ENCODE measurements around the gene GRM5. TPM values are rescaled to one million over a fixed set of nuclear protein-coding genes. Genes with fewer than 3 reads are reported as not detected.
"Not testable (repeated sequence)": the region's sequence is repeated elsewhere in the genome, so short reads cannot be mapped to it uniquely, and the experiment has no call there.

GRM5 gene
- total RNA-seq, 1 donor from 2014 or later: not detected

DNA sequence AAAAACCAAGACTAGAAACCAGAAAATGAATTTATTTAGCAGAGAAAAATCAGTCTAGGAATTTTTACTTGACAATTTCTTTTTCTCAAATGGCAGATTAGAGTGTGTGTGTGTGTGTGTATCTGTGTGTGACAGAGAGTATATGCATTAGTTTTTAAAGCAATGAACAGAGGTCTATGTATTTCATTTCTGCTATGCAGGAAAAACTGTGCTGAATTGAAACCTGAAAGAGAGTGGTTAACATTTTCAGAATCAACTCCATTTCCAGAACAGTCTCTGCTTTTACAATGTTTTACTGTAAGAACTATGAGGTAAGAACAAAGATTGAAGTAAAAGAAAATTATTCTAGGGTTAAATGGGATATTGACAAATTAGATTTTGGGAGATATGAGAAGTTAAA, 114.8 kb downstream of the GRM5 start:
- H3K36me3 Mint-ChIP-seq: no peaks in the 10 kb centered on the region
- no peak overlapping the region for H3K27ac ChIP-seq

DNA sequence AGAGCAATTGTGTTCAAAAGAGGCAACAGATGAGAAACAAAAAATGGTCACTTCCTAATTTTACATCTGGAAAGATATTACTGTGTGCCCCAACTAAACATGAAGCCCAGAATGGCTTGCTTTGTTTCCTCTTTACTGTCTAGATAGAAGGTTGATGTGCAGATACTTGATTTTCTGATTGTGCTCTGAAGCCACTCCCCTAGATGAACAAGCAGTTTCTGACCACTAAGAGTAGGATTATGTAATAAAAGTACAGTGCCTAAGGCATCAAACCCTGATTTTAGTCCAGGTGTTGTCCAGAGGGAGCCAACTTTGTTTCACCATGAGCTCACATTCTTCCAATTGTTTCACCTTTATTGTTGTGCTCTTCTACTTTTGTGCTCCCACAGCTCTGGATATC, 116.9 kb downstream of the GRM5 start:
- H3K79me2 ChIP-seq (ENCODE audit: low read depth); H3K4me1 ChIP-seq; H3K4me1 Mint-ChIP-seq; H4K20me1 ChIP-seq (ENCODE audit: low read depth); H3K4me3 Mint-ChIP-seq; H3K4me3 ChIP-seq; H2AFZ ChIP-seq (replicated peaks); H3K36me3 ChIP-seq; H3F3A ChIP-seq (ENCODE audit: low read depth); H3K9ac ChIP-seq; H3K9me3 Mint-ChIP-seq; H3K27ac Mint-ChIP-seq; H3K27me3 Mint-ChIP-seq (ENCODE audit: insufficient read depth, low read depth); H3K9me3 ChIP-seq (ENCODE audit: low read depth); H3K27ac ChIP-seq; H3K27me3 ChIP-seq; H3K4me2 ChIP-seq; H3K36me3 Mint-ChIP-seq; DNase-seq (ENCODE audit: low spot score): not testable (repeated sequence)

More for the DNA sequence above, 114.8 kb downstream of the GRM5 start:
- no peak overlapping the region for H3K4me3 Mint-ChIP-seq
- H3K9ac ChIP-seq: no peak overlapping the region
- TF ChIP-seq EZH2phosphoT487 (IDR thresholded peaks at IDR 0.05) (no peak), EZH2 (IDR thresholded peaks at IDR 0.05) (no peak)
- TF ChIP-seq, protein P1, sequence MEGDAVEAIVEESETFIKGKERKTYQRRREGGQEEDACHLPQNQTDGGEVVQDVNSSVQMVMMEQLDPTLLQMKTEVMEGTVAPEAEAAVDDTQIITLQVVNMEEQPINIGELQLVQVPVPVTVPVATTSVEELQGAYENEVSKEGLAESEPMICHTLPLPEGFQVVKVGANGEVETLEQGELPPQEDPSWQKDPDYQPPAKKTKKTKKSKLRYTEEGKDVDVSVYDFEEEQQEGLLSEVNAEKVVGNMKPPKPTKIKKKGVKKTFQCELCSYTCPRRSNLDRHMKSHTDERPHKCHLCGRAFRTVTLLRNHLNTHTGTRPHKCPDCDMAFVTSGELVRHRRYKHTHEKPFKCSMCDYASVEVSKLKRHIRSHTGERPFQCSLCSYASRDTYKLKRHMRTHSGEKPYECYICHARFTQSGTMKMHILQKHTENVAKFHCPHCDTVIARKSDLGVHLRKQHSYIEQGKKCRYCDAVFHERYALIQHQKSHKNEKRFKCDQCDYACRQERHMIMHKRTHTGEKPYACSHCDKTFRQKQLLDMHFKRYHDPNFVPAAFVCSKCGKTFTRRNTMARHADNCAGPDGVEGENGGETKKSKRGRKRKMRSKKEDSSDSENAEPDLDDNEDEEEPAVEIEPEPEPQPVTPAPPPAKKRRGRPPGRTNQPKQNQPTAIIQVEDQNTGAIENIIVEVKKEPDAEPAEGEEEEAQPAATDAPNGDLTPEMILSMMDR (IDR thresholded peaks at IDR 0.05): no peak
- no peak overlapping the region for H3K27ac Mint-ChIP-seq
- H3K9me3 Mint-ChIP-seq: no peaks in the 10 kb centered on the region
- H3F3A ChIP-seq (ENCODE audit: low read depth): no peaks in the 10 kb centered on the region
- no peaks in the 10 kb centered on the region for H3K4me1 ChIP-seq
- H4K20me1 ChIP-seq (ENCODE audit: low read depth): no peaks in the 10 kb centered on the region
- no peaks in the 10 kb centered on the region for H3K27me3 Mint-ChIP-seq (ENCODE audit: insufficient read depth, low read depth)
- no peak overlapping the region for H3K4me3 ChIP-seq
- H3K36me3 ChIP-seq: no peaks in the 10 kb centered on the region
- no peaks in the 10 kb centered on the region for H3K79me2 ChIP-seq (ENCODE audit: low read depth)
- H3K27me3 ChIP-seq: no peaks in the 10 kb centered on the region
- H3K4me1 Mint-ChIP-seq: no peaks in the 10 kb centered on the region
- no peak overlapping the region for H2AFZ ChIP-seq (replicated peaks)
- no peak overlapping the region for H3K4me2 ChIP-seq
- H3K9me3 ChIP-seq (ENCODE audit: low read depth): no peaks in the 10 kb centered on the region
- no peak for DNase-seq (ENCODE audit: low spot score)

DNA sequence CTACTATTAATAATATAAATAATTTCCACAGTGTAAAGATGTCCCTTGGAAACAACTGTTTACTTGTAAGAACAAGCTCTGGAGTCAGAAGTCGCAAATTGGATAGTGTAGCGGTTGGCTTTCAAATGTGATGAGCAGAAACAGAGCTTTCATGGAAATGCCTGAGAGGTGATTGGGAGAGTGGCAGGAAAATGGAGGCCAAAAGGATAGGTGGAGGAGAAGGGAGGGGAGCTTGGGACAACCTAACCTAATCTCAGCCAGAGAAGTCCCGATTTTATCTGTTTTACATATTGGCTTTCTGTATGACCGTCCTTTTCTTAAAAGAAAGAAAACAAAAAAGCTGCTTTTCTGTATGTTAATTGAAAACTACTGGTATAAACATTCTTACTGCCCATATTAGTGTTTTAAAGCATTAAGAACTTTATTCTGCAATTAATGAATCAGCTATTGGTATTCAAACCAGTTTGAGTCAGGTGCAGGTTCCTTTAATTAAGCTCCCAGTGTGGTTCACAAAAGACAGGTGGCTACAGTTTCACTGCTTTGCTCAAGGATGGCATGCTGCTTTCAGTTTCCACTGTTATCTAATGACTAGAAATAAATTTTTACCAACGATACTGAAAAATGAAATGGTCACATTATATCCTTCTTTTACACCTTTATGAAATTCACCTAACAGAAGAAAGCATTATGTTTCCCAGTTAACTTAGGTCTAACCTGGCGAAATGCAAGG, 117.8 kb downstream of the GRM5 start:
- not testable (repeated sequence) for H3K27me3 Mint-ChIP-seq (ENCODE audit: insufficient read depth, low read depth); H2AFZ ChIP-seq (replicated peaks); H3F3A ChIP-seq (ENCODE audit: low read depth); H3K27ac Mint-ChIP-seq; H3K4me1 ChIP-seq; H3K36me3 ChIP-seq; H3K9me3 Mint-ChIP-seq; H3K4me1 Mint-ChIP-seq; H3K4me3 Mint-ChIP-seq; H3K27me3 ChIP-seq; H3K79me2 ChIP-seq (ENCODE audit: low read depth); H3K9ac ChIP-seq; H3K4me2 ChIP-seq; H3K36me3 Mint-ChIP-seq; H3K27ac ChIP-seq; H3K4me3 ChIP-seq; H4K20me1 ChIP-seq (ENCODE audit: low read depth); H3K9me3 ChIP-seq (ENCODE audit: low read depth); DNase-seq (ENCODE audit: low spot score)

DNA sequence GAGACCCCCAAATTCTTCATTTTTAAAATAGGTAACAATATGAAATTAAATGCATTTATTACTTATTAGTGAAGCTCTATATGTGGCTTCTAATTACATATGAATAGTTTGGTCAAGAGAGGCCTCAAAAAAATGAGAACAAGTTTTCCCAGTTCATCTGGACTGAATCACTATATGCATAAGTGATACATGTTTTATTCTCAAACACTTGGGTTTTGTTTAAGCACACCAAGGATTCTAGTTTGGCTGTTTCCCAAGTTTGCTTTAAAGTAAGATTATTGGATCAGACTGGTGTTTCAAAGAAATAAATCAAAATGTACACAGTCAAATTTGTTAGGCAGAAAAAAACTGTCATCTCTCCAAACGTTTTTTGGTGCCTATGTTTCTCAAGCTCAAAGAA, 136.1 kb downstream of the GRM5 start:
- not testable (repeated sequence) for H3K9me3 Mint-ChIP-seq; H3K79me2 ChIP-seq (ENCODE audit: low read depth); H3K27me3 ChIP-seq; H4K20me1 ChIP-seq (ENCODE audit: low read depth); H3K9ac ChIP-seq; H2AFZ ChIP-seq (replicated peaks); H3F3A ChIP-seq (ENCODE audit: low read depth); H3K9me3 ChIP-seq (ENCODE audit: low read depth); H3K36me3 Mint-ChIP-seq; DNase-seq (ENCODE audit: low spot score); H3K4me3 ChIP-seq; H3K4me1 ChIP-seq; H3K27ac Mint-ChIP-seq; H3K4me1 Mint-ChIP-seq; H3K27me3 Mint-ChIP-seq (ENCODE audit: insufficient read depth, low read depth); H3K27ac ChIP-seq; H3K4me2 ChIP-seq; H3K4me3 Mint-ChIP-seq; H3K36me3 ChIP-seq

DNA sequence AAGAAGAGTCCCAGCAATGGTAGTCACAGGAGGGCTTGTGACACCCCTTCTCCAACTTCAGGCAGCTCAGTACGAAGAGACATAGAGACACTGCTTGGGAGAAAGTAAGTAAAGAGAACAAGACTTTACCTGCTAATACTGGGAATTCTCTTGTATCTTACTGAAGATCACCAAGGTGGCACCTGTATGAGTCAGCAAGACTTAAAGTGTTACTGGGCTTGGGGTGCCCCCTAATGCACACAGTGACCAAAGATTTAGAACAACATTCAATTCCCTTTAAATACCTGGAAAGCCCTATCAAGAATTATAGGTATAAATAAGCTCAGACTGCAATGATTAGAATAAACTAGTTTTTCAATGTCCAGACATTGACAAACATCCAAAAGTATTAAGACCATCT, 148.7 kb downstream of the GRM5 start:
- not testable (repeated sequence) for H3K27me3 Mint-ChIP-seq (ENCODE audit: insufficient read depth, low read depth); H3K36me3 Mint-ChIP-seq; H4K20me1 ChIP-seq (ENCODE audit: low read depth); H3K9me3 Mint-ChIP-seq; H3K79me2 ChIP-seq (ENCODE audit: low read depth); H3K4me3 ChIP-seq; H3K27ac ChIP-seq; H3K4me1 ChIP-seq; DNase-seq (ENCODE audit: low spot score); H3K27me3 ChIP-seq; H3K27ac Mint-ChIP-seq; H3F3A ChIP-seq (ENCODE audit: low read depth); H2AFZ ChIP-seq (replicated peaks); H3K4me3 Mint-ChIP-seq; H3K9ac ChIP-seq; H3K9me3 ChIP-seq (ENCODE audit: low read depth); H3K36me3 ChIP-seq; H3K4me2 ChIP-seq; H3K4me1 Mint-ChIP-seq

All from neural progenitor cell (in vitro differentiated cells).